HG03159 (cell line): ENCODE results near the gene SLC10A7.
A peak's percentile ranks its signal among the peaks of the same experiment; 100 is the strongest.

Experiments used
- ATAC-seq: cut with Tn5 transposase; IDR thresholded peaks from one replicate; pipeline ENCODE4 v1.9.1; 2021; ENCODE audit warnings: mild to moderate bottlenecking, moderate library complexity; ENCODE audit not compliant: unreplicated experiment

The SLC10A7 gene

GRCh38 chr4:146495269-146495668, 26.5 kb downstream of the SLC10A7 start:
- no peak for ATAC-seq

GRCh38 chr4:146494143-146494542, 27.6 kb downstream of the SLC10A7 start:
- no peak for ATAC-seq

GRCh38 chr4:146490106-146490505, 31.6 kb downstream of the SLC10A7 start:
- ATAC-seq = no peak

GRCh38 chr4:146488495-146489174, 33.1 kb downstream of the SLC10A7 start:
- no peak for ATAC-seq

- ATAC-seq = peak; percentile 78
These were observed 35.2 kb downstream of the SLC10A7 start for GRCh38 chr4:146486565-146486964.

DNA sequence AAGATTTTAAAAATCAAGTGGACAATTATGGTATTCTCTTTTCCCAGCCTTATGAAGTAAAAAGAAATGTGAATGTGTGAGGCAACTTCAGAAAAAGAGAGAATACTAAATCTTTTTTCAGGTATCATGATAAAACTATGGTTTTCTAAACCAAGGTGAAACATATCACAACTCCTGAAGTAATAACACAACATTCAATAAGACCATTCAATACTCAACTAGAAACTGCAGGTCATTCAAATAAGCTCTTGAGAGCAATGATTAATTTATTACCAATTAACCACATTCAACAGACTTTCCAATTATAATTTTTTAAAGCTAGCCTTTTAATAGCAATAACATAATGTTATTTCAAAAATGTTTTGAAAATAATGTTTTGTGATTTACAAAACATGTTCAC, 35.8 kb downstream of the SLC10A7 start:
- ATAC-seq = peak; percentile 51

DNA sequence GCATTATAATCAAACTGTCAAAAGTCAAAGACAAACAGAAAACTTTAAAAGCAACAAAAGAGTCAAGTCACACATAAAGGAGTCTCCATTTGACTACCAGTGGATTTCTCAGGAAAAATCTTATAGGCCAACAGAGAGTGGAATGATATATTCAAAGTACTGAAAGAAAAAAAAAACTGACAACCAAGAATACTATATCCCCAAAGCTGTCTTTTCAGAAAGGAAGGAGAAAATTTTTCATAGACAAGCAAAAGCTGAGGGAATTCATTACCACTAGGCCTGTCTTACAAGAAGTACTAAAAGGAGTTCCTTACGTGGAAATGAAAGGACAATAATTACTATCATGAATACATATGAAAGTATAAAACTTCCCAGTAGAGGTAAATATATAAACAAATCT, 39.0 kb downstream of the SLC10A7 start:
- no peak for ATAC-seq

DNA sequence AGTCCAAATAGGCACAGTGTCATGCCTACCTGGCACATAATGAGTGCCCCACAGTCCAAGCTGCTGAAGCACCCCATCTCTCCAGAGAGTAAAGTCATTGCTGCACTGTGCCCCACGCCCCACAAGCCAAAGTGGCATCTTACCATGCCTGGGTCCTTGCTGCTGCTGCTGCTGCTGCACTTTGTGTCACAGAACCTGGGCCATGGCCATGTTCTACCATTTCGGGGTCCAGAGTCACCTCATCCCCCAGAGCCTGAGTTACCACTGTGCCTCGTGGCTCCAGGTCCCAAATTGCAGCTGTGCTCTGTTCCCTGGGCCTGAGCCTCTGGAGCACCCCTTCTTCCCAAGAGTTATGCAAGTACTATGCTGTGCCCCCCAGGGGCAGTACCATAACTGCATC, 40.5 kb downstream of the SLC10A7 start:
- ATAC-seq = no peak

- ATAC-seq = no peak
These were observed 43.7 kb downstream of the SLC10A7 start for GRCh38 chr4:146478009-146478408.

GRCh38 chr4:146477054-146477453, 44.7 kb downstream of the SLC10A7 start:
- ATAC-seq = no peak

GRCh38 chr4:146472404-146472803, 49.3 kb downstream of the SLC10A7 start:
- no peak for ATAC-seq

DNA sequence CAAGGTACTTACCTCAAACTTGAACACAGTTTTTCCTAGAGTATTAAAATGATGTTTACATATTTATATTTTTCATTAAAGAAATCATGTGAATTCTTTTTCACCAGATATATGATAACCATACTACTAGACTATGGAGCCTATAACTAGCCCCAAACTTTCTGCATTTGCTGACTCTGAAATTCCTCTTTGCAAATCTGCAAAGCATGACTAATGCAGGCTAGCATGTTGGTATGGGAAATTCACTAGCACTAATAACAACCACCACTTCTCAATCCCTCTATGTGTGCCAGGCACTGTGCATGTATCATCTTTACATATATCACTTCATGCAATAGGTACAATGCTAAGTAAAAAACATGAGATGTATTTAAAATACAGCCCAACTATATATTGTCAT, 51.1 kb downstream of the SLC10A7 start:
- no peak for ATAC-seq

GRCh38 chr4:146469022-146469421, 52.7 kb downstream of the SLC10A7 start:
- ATAC-seq = no peak

DNA sequence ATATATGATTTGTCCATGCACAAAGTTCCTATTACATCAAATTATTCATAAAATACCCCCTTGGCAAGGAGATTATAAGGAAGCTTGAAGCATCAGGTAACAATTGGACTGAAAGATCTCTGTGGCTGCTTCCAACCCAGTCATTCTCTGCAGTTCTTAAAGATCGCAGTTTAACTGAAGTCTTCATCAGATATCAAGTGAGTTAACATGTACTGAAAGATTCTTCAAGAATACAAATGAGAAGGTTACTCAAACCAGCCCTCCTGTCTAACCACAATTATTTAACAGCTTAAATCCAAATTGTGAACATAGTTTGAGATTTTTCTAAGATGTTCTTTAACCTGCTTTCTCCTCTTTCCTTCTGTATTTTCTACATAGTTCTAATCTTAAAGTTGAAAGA, 56.1 kb downstream of the SLC10A7 start:
- ATAC-seq = peak; percentile 49

- ATAC-seq = no peak
These were observed 59.5 kb downstream of the SLC10A7 start for GRCh38 chr4:146462251-146462650.

DNA sequence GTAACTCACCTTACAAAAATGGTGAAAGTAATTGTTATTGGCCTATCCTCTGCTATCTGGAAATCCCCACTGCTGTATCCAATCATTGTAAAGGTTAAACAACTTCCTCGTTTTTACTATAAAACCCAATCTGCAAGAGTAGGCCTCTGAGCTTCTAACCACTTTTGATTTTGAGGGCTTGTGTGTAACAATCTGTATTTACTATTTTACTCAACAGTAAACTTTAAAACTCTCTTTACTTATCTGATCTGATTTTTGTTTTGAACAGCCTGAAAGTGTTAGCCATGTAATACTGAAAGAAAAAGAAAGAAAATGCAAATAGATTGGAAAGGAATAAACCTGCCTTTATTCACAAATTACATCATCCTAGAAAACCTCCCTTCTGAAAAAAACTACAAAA, 63.1 kb downstream of the SLC10A7 start:
- peak; percentile 97 for ATAC-seq

GRCh38 chr4:146456681-146457080, 65.1 kb downstream of the SLC10A7 start:
- ATAC-seq = no peak

DNA sequence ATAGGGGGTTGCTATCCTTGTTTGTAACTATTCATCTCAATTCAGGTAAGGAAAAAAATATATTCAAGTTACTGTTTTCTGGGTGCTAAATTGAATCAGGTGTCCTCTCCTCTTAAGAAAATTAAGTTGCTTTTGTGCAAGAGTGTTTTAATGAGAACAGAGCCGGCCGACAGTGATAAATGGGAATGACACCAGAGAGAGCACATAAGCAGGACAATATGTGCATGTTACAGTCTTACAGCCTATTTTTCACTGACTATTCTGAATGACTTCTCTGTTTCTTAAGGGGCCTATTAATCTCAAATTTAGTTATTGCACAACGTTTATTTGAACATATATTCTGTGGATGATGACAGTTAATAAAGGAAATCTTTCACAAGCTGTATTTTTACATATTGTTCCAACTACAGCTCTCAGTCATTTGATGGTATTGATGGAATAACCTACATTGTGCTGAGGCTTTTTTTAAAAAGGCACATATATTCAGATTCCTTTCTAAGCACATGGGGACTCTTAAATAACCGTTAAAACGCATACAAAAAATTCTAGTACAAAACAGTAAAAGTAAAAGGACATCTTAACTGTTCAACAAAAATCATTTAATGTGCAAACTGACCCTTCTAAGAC, 68.4 kb downstream of the SLC10A7 start:
- no peak for ATAC-seq

DNA sequence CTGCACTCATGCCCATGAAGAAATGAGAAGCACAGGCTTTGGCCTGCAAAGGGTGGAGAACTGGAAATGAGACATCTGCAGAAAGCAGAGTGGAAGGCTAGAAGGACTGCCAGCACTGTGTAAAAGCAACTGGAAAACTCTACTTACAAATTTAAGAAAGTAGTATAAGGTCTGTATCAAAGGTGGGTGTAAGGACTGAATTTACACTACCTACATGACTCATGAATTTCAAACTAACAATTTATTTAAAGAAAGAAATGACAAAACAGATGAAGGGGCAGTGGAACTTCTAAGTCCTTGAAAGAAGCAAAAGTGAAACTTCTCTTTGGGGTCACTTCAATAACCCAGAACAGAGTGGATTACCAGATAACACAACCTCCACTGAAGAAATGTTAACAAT, 71.2 kb downstream of the SLC10A7 start:
- ATAC-seq = peak; percentile 84

DNA sequence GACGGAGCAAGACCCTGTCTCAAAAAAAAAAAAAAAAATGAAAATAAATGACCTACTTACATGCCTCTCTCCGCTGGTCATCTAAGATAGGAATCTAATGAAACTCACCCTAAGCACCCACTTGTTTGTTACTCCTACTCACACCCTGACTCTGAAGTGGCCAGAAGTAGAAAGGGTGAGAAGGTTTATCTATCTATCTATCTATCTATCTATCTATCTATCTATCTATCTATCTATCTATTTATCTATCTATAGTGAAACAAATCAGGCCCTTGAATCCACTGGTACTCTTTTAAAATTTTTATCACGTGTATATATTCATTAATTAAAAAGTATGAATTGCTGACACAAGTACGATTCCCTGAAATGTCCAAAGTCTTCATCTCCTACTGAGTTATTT, 75.2 kb downstream of the SLC10A7 start:
- ATAC-seq = no peak

DNA sequence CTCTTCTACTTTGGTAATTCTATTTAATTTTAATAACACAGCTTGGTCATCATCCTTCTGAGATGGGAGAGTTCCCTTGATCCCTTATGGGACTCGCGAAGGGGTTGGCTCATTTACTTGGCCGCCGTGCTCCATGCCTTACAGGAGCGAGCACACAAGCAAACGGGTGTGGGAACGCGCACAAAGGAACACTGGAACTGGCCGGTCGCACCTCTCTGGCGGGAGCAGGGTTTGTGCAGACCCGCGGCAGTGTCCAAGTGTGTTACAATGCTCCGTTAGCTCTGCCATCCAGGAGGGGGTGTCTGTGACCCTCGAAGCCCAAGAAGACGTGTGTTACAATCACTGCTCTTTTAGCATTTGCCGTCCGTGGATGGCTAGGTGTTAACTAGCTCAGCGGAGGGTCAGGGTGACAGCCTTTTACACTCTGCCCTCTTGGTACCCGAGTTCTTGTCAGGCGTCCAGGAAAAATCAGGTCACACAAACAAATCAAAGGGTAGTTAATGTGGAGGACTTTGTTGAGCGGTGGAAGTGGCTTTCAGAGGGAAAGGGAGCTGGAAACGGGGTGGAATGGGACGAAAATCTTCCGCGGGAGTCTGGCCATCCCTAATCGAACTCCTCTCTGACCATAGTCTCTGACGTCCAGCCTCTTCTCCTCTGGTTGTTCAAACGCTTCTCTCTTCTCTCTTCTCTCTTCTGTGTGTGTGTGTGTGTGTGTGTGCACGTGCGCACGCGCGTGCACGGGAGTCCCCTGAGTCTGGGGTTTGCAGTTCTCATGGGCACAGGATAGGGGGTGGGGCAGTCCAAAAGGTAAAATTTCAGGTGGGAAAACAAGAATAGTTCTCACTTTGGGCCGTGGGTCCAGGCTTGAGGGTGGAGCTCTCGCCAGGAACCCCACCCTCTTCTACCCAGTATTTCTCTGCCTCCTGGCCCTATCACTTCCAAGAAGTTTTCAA, 76.3 kb downstream of the SLC10A7 start:
- ATAC-seq = no peak

DNA sequence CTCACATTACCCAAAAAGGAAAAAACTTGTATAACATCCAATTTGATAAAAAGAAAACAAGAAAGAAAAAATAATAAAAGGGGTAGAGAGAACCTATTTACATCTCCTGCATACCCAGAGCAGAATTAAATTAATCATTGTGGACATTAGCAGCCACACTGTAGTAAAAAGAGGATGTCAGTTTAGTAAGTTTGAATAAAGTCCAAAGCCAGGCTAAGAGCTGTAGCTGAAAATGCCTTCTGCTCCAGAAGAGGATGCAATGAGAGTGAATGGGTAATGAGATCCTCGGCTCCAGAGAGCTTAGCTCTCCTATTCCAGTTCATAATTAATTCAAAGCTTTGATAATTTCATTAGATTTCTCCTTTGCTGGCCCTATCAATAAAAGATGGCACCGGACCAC, 78.2 kb downstream of the SLC10A7 start:
- ATAC-seq = no peak
